HUES6 (cell line): ENCODE results near the gene SRGAP1.
"Not testable (repeated sequence)": the region's sequence is repeated elsewhere in the genome, so short reads cannot be mapped to it uniquely, and the experiment has no call there.

Source experiments
- H3K27ac ChIP-seq: 2 replicates; pipeline ENCODE4 v1.7.0; 2013; ENCODE audit warnings: low read depth, mild to moderate bottlenecking, low read length, inconsistent platforms
- H3K27me3 ChIP-seq: 2 replicates; pipeline ENCODE4 v1.6.1; 2013; ENCODE audit warnings: low read length; ENCODE audit not compliant: control insufficient read depth, insufficient read depth
- H3K36me3 ChIP-seq: 2 replicates; pipeline ENCODE4 v1.6.1; 2013; ENCODE audit warnings: low read length; ENCODE audit not compliant: control insufficient read depth, insufficient read depth
- H3K4me1 ChIP-seq: 2 replicates; pipeline ENCODE4 v1.6.1; 2013; ENCODE audit warnings: low read length; ENCODE audit not compliant: control insufficient read depth, insufficient read depth
- H3K4me3 ChIP-seq: 2 replicates; pipeline ENCODE4 v1.5.1; 2013; ENCODE audit warnings: low read depth, low read length
- H3K9ac ChIP-seq: one replicate; pipeline ENCODE4 v1.6.1; 2013; ENCODE audit warnings: mild to moderate bottlenecking, low read length
- H3K9me3 ChIP-seq: 2 replicates; pipeline ENCODE4 v1.6.1; 2013; ENCODE audit warnings: low read depth, low read length; ENCODE audit not compliant: control insufficient read depth, insufficient read depth

SRGAP1 gene

GRCh38 chr12:64099397-64099796, 254.9 kb downstream of the SRGAP1 start:
- no peaks in the 10 kb centered on the region for H3K27me3 ChIP-seq
- no peaks in the 10 kb centered on the region for H3K4me1 ChIP-seq
- H3K9me3 ChIP-seq = no peaks in the 10 kb centered on the region
- no peaks in the 10 kb centered on the region for H3K36me3 ChIP-seq
- no peak overlapping the region for H3K27ac ChIP-seq
- H3K9ac ChIP-seq = no peak overlapping the region
- H3K4me3 ChIP-seq = no peak overlapping the region

GRCh38 chr12:64102339-64102738, 257.8 kb downstream of the SRGAP1 start:
- H3K4me1 ChIP-seq = no peaks in the 10 kb centered on the region

DNA sequence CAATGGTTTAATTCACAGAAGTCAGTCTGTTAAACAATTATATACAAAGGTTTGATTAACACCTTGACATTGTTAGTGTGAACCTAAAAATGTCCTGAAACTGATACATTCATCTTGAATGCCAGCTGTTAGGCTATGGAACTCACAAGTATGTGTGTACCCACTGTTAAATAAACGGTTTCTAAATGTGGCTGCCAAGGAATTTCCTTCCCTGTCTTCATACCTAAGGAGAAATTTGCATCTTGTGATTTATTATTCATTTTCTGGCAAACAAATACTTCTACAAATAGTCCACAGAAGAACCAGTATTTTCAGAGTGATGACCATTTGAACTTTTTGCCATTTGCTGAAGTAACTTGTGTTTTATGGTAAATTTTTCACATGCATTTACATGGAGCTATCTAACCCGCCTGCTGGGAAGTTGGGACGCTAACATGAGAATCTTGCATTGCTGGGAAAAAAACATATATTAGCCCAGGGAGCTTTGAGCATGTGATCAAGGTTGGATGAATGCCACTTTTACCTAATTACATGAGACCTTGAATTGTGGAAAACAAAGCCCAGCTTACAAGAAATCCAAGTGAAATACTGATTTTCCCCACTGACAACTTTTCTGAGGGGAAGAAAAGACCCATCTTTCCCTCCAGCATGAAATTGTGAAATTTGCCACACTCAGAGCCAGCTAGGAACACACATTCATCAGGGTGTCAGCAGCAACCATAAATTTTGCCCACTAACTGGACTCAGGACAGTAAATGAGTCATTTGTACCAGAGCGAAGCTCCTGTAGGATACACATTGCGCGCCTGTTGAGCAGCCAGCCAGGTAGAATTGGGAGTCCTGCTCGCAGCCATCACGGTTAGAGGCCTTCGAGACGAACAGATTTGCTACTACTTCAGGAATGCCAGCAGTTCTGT, 259.6 kb downstream of the SRGAP1 start:
- Histone ChIP-seq H3K27ac (no peak overlapping the region), H3K9me3 (no peaks in the 10 kb centered on the region), H3K4me1 (no peaks in the 10 kb centered on the region), H3K4me3 (no peak overlapping the region), H3K9ac (no peak overlapping the region), H3K27me3 (no peaks in the 10 kb centered on the region), H3K36me3 (no peaks in the 10 kb centered on the region)

More at GRCh38 chr12:64102339-64102738, 257.8 kb downstream of the SRGAP1 start:
- no peaks in the 10 kb centered on the region for H3K27me3 ChIP-seq
- H3K9ac ChIP-seq = no peak overlapping the region
- no peaks in the 10 kb centered on the region for H3K9me3 ChIP-seq
- H3K27ac ChIP-seq = no peak overlapping the region
- no peak overlapping the region for H3K4me3 ChIP-seq
- no peaks in the 10 kb centered on the region for H3K36me3 ChIP-seq

DNA sequence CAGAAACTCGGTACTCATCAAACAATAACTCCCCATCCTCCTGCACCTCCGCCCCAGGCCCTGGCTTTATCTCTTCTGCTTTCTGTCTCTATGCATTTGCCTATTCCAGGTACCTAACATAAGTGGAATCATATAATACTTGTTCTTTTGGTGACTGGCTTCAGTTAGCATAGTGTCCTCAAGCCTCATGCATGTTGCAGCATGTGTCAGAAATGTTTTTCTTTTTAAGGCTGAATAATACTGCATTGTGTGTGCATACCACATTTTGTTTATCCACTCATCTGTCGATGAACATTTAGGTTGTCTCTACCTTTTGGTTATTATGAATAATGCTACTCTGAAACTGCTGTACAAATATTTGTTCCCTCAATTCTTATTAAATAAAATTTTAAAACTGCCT, 260.5 kb downstream of the SRGAP1 start:
- Histone ChIP-seq H3K9ac (no peak overlapping the region), H3K36me3 (no peaks in the 10 kb centered on the region), H3K27ac (no peak overlapping the region), H3K4me3 (no peak overlapping the region), H3K27me3 (no peaks in the 10 kb centered on the region), H3K9me3 (no peaks in the 10 kb centered on the region), H3K4me1 (no peaks in the 10 kb centered on the region)

DNA sequence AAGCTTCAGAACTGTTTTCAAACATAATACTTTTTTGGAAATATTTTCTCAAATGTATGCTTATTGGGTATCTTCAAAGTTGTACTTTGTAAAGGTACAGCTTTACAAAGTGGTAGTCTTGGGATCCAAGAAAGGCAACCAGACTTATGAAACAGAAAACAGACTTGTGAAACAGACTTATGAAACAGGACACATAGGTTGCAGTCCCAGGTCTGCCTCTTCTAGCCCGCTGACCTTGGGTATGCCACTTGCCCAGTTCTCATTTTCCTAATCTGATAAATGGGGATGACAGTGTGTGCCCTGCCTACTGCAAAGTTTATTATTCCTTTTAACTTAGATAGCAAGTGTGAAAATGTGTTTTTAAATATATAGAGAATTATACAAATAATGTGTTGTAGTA, 263.3 kb downstream of the SRGAP1 start:
- Histone ChIP-seq H3K4me3 (no peak overlapping the region), H3K27me3 (no peaks in the 10 kb centered on the region), H3K36me3 (no peaks in the 10 kb centered on the region), H3K27ac (no peak overlapping the region), H3K9ac (no peak overlapping the region), H3K9me3 (no peaks in the 10 kb centered on the region), H3K4me1 (no peaks in the 10 kb centered on the region)

DNA sequence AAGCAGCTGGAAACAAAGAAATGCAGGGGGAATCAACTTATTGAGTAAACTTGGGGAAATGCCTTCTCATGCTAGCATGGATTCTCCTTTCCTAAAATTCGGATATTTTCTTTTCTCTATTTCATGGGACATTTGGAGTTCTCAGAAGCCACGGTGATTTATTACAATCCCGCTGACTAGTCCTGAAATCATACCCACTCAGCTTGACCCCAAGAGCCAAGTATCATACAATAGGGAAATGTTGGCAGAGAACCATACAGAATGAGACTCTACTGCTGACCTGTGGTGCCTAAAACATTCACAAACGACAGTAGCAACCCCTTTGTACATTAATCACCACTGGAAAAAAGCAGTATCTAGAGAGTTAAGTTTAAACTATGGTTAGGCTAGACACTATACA, 265.2 kb downstream of the SRGAP1 start:
- no peaks in the 10 kb centered on the region for H3K9me3 ChIP-seq
- H3K9ac ChIP-seq = no peak overlapping the region
- H3K4me3 ChIP-seq = no peak overlapping the region
- no peak overlapping the region for H3K27ac ChIP-seq
- no peaks in the 10 kb centered on the region for H3K4me1 ChIP-seq
- no peaks in the 10 kb centered on the region for H3K36me3 ChIP-seq
- no peaks in the 10 kb centered on the region for H3K27me3 ChIP-seq

GRCh38 chr12:64110864-64111263, 266.4 kb downstream of the SRGAP1 start:
- Histone ChIP-seq H3K9ac (no peak overlapping the region), H3K4me1 (no peaks in the 10 kb centered on the region), H3K27ac (no peak overlapping the region), H3K9me3 (no peaks in the 10 kb centered on the region), H3K27me3 (no peaks in the 10 kb centered on the region), H3K4me3 (no peak overlapping the region), H3K36me3 (no peaks in the 10 kb centered on the region)

GRCh38 chr12:64116969-64117368, 272.5 kb downstream of the SRGAP1 start:
- no peak overlapping the region for H3K9ac ChIP-seq
- H3K27me3 ChIP-seq = no peaks in the 10 kb centered on the region
- no peaks in the 10 kb centered on the region for H3K9me3 ChIP-seq
- no peaks in the 10 kb centered on the region for H3K4me1 ChIP-seq
- H3K36me3 ChIP-seq = no peaks in the 10 kb centered on the region
- H3K27ac ChIP-seq = no peak overlapping the region
- H3K4me3 ChIP-seq = no peak overlapping the region

DNA sequence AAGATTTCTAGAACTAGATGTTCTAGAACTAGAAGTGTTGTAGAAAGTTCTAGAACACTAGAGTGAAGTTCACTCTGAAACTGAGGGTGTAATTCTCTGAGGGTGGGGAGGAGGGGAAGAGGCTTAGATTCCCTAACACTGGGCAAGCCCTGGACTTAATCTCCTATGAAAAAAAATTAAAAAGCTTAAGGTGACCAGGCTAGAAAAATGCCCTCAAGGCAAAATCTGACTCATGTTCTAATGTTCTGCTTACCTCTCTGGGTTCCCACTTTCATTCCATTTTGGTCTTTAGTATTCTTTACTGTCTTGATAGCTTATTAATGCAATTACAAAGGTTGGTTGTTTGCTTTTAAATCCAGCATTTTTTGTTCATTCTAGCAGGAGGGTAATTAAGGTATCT, 276.1 kb downstream of the SRGAP1 start:
- Histone ChIP-seq H3K4me3 (no peak overlapping the region), H3K27me3 (no peaks in the 10 kb centered on the region), H3K4me1 (no peaks in the 10 kb centered on the region), H3K36me3 (no peaks in the 10 kb centered on the region), H3K9ac (no peak overlapping the region), H3K27ac (no peak overlapping the region), H3K9me3 (no peaks in the 10 kb centered on the region)

- not testable (repeated sequence) for H3K36me3 ChIP-seq, H3K27me3 ChIP-seq, H3K9me3 ChIP-seq, H3K4me3 ChIP-seq, H3K9ac ChIP-seq, H3K4me1 ChIP-seq, H3K27ac ChIP-seq
Measured at GRCh38 chr12:64121086-64121485, 276.6 kb downstream of the SRGAP1 start.

- H3K27ac ChIP-seq = no peak overlapping the region
- no peaks in the 10 kb centered on the region for H3K27me3 ChIP-seq
- no peaks in the 10 kb centered on the region for H3K9me3 ChIP-seq
- H3K4me1 ChIP-seq = no peaks in the 10 kb centered on the region
- no peak overlapping the region for H3K9ac ChIP-seq
- no peaks in the 10 kb centered on the region for H3K36me3 ChIP-seq
- no peak overlapping the region for H3K4me3 ChIP-seq
Measured at GRCh38 chr12:64122154-64122553, 277.7 kb downstream of the SRGAP1 start.
